K562 (cell line): ENCODE data around the gene SOCS7. TPM values are rescaled to one million over a fixed set of nuclear protein-coding genes. Genes with fewer than 3 reads are reported as not detected.

Source experiments
- EGR1 ChIP-seq: fragments of 450-650 bp; conservative IDR thresholded peaks from 2 replicates; pipeline ENCODE4 v1.6.1; 2017; ENCODE audit warnings: mild to moderate bottlenecking
- GTF2E2 ChIP-seq: fragments of 200-800 bp; sonication (Bioruptor generic); IDR thresholded peaks from 2 replicates; pipeline ENCODE4 v1.6.1; 2016; ENCODE audit warnings: missing genetic modification characterization, missing compliant biosample characterization
- HMGN3 ChIP-seq: IDR thresholded peaks from 2 replicates; pipeline ENCODE4 v1.6.1; 2011; ENCODE audit warnings: borderline replicate concordance, low read depth, mild to moderate bottlenecking, mixed read lengths, low read length; ENCODE audit not compliant: insufficient read length; ENCODE audit errors: extremely low read depth
- HNRNPL ChIP-seq: fragments of 200-400 bp; formaldehyde crosslinking; IDR thresholded peaks from 2 replicates; pipeline ENCODE4 v1.6.1; 2017; ENCODE audit warnings: low read depth, mild to moderate bottlenecking, low read length
- TCF7 ChIP-seq: sonication (generic); IDR thresholded peaks from 2 replicates; pipeline ENCODE4 v1.6.1; 2016; ENCODE audit warnings: antibody characterized with exemption, borderline replicate concordance
- ZNF318 ChIP-seq, 2 experiments: fragments of 450-650 bp; IDR thresholded peaks; 2 replicates each; pipeline ENCODE4 v1.6.1; 2016; ENCODE audit warnings: mild to moderate bottlenecking in 2 of 2, borderline replicate concordance in 1 of 2, low read depth in 1 of 2, moderate library complexity in 1 of 2
- ZNF398 ChIP-seq: fragments of 250-450 bp; sonication (Bioruptor Pico); IDR thresholded peaks from 2 replicates; pipeline ENCODE4 v1.8.0; 2021; ENCODE audit warnings: moderate library complexity, mild to moderate bottlenecking, inconsistent platforms
- ZNF507 ChIP-seq: conservative IDR thresholded peaks from 2 replicates; pipeline ENCODE4 v1.6.1; 2017; ENCODE audit warnings: missing genetic modification characterization, missing compliant biosample characterization
- ZNF57 ChIP-seq: fragments of 450-650 bp; formaldehyde crosslinking; IDR thresholded peaks from 2 replicates; pipeline ENCODE4 v1.4.0; 2020; ENCODE audit warnings: mild to moderate bottlenecking, moderate library complexity
- polyA plus RNA-seq, 8 experiments: library from polyadenylated mRNA; depleted of rRNA in 4 of 8; stranded (reverse) in 5 of 8; unstranded in 3 of 8; fragments of >200 nt; fragmentation: Nextera tagmentation in 2 of 8; fragmentation: Illumina TruSeq in 1 of 8; extraction: Ambion mirVana in 2 of 8; extraction: Trizol in 1 of 8; gene quantifications; 2 replicates each; pipeline versions ENCODE4 v1.2.1 to v1.2.3, GENCODE V29; 2011 to 2014; ENCODE audit warnings: inconsistent platforms in 1 of 8, missing spikeins in 1 of 8
- total RNA-seq, 7 experiments: library from RNA; depleted of rRNA in 6 of 7; stranded (reverse); fragments of >200 nt in 6 of 7; fragmentation: Illumina TruSeq in 2 of 7; extraction: Trizol in 2 of 7; gene quantifications; 2 replicates each; pipeline versions ENCODE4 v1.2.1 to v1.2.3, GENCODE V29; 2011 to 2021; ENCODE audit warnings: low replicate concordance in 1 of 7

SOCS7 gene
- total and polyA plus RNA-seq, 9 of the 15 experiments (the other 6 are each of a cell fraction or from before 2014, with no cell fraction given), result 0.94 to 14.5 (median 8.2) TPM

DNA sequence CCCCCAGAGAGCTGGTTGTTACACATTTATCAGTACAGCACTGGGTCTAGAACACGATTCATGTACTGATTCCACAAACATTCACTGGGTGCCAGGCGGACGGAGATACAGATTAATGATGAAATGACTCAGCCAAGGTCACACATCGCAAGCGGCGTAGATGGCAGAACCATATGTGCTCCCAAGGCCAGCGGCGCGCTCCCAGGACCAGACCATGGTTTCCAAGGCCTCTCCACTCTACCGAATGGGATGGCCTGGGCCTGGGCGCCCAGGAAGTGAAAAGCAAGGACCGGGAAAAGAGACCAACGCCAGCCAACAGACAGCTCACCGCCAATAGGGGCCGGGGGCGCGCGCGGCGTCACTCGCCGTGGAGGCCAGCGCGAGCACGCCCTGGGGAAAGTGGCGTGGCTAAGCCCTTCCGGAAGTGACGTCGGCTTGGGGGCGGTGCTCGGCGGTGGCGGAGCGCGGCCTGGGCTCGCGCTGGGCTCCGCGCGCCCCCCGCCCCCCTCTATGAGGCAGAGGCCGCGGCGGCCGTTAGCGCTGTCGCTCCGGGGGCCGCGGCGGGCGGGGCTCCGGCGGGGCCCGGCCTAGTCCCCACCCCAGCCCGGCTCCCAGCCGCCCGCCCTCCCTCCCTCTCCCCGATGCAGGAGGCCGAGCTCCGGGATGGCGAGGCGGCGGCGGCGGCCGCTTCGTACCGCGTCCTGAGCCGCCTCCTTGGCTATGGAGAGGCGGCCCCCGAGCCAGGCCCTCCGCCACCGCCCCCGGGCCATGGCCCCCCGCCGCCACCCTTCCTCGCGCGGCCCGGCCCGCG, at the start of gene SOCS7 (continued):
- TF ChIP-seq ZNF507 (tag) (no peak), HMGN3 (peak; percentile 55), TCF7 (no peak), HNRNPL (peak; percentile 15; the same call in 1 of the 2 replicates), EGR1 (no peak; the same call in 1 of the 2 replicates), GTF2E2 (no peak; the same call in 1 of the 2 replicates), ZNF318 (IDR thresholded peaks at IDR 0.05; ENCODE audit: borderline replicate concordance in 1 of 2, low read depth in 1 of 2) (no peak), ZNF57 (no peak), ZNF398 (no peak)
